Pancreas (tissue), 10 donors: Measurements from ENCODE around the gene SLC5A9. TPM values are rescaled to one million over a fixed set of nuclear protein-coding genes. Genes with fewer than 3 reads are reported as not detected.

Source experiments
- ATAC-seq, 4 donors: fragments of 200-7000 bp; cut with Tn5 transposase; one replicate each; pipeline versions ENCODE4 v1.8.0 to v1.9.1; 2020; ENCODE audit warnings: mild to moderate bottlenecking in 4 of 4, moderate library complexity in 4 of 4
- DNase-seq, 6 donors: peaks; one replicate each; pipeline ENCODE4 v3.0.0-alpha.2; 2020
- FAIRE-seq: peaks from 2 replicates; lab custom pipeline; 2012; peaks lifted over from hg19 to GRCh38; lab: Jason Lieb, UNC
- H3K27ac ChIP-seq, 4 donors: fragments of 200-600 bp; sonication (generic); 1 replicate in 3 of 4; 2 replicates in 1 of 4; pipeline versions ENCODE4 v1.5.0 to v1.8.0; 2020
- H3K27me3 ChIP-seq, 4 donors: fragments of 200-600 bp; one replicate each; pipeline ENCODE4 v1.8.0; 2021
- H3K36me3 ChIP-seq, 3 donors: fragments of 200-600 bp; sonication (generic) in 1 of 3; one replicate each; pipeline versions ENCODE4 v1.5.0 to v1.8.0; 2020 to 2021
- H3K4me1 ChIP-seq, 3 donors: fragments of 200-600 bp; one replicate each; pipeline ENCODE4 v1.8.0; 2021
- H3K4me3 ChIP-seq, 4 donors: fragments of 200-600 bp; sonication (generic) in 2 of 4; one replicate each; pipeline versions ENCODE4 v1.5.0 to v1.8.0; 2020 to 2021
- H3K9me3 ChIP-seq, 4 donors: fragments of 200-600 bp; one replicate each; pipeline ENCODE4 v1.8.0; 2021
- WGBS, 2 donors: extraction: QIAGEN DNeasy Blood & Tissue Kit; methylation state at CpG; one replicate each; pipeline ENCODE4 v1.1.7; 2013; 5-methylcytosine and 5-hydroxymethylcytosine counted together
- intact Hi-C, 3 donors: fragments of 100-400 bp; cut with DNase I; formaldehyde crosslinking; loops; one replicate each; pipeline versions ENCODE4 v1.11.1 to v1.14.2; 2022
- polyA plus RNA-seq, 2 donors: library from polyadenylated mRNA; stranded (reverse); fragments of 200-250 nt; gene quantifications; one replicate each; pipeline ENCODE4 v1.2.3, GENCODE V29; 2013
- total RNA-seq, 6 donors: library from RNA; stranded (reverse); fragmentation: NEBNext Ultra II Directional in 4 of 6; extraction: Animal tissue kit (Norgen Biotek cat#: 25700) in 4 of 6; gene quantifications; one replicate each; pipeline versions ENCODE4 v1.2.1 to v1.2.4, GENCODE V29; 2021 to 2023
- TF ChIP-seq, protein P1 (sequence below), 4 donors: fragments of 200-600 bp; sonication (generic) in 3 of 4; IDR thresholded peaks; one replicate each; pipeline versions ENCODE4 v1.5.0 to v1.8.0; 2021; ENCODE audit warnings: antibody characterized with exemption in 4 of 4
- donor health status: healthy with polysubstance abuse.
- donor health status: DM: no; HTN: no; CAD: no; lungs with moderate emphysema.
- donor health status: DM: no; HTN: no; CAD: no.
- donor health status: control.
- donor health status: control.
- donor health status: Bipolar disorder and iron deficiency.
- donor health status: DM: yes; HTN: yes; CAD: no.
- donor health status: DM: no; HTN: no; CAD: no.
- donor health status: DM: no; HTN: no; CAD: no.
- donor health status: DM: yes; HTN: yes; CAD: no.

Gene SLC5A9
- total and polyA plus RNA-seq, 8 donors, result 1.4 to 20.9 (median 4.6) TPM

DNA sequence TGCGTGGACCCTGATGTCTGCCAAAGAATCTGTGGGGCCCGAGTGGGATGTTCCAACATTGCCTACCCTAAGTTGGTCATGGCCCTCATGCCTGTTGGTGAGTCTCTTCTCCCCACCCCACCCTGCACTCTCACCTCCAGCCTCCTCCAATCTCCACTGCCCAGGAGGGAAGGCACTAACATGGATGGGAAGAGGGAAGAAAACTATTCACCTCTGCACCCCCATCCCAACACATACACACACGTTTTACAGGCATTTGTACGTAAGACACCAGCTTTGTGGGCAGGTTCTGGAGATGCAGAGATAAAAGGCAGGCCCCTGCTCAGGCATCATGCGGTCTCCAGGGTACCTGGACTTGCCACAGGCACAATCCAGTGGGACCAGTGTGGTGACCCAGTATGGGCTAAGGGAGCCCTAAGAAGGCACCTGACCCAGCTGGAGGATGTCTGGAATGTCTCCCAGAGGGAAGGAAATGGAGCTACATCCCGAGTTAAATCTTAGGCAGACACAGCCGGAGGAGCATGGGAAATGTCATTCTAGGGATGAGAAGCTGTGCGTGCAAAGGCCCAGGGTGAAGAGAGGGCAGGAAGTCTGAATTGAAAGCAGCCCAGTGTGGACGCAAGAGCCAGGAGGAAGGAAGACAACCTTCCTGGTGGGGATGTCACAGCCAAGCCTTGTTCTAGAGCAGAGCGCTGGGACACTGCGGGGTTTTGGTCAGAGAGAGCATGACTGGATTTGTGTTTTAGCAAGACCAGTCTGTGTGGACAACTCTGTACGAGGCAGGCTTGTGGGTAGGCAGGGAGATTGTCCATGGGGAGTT is 11.4 kb downstream of the SLC5A9 start:
- Histone ChIP-seq H3K27ac (no peak overlapping the region), H3K4me3 (no peak overlapping the region), H3K4me1 (no peaks in the 10 kb centered on the region), H3K9me3 (no peaks in the 10 kb centered on the region), H3K36me3 (no peaks in the 10 kb centered on the region), H3K27me3 (no peaks in the 10 kb centered on the region)
- ATAC-seq (no peak), FAIRE-seq (no peak), DNase-seq (no peak)
- TF ChIP-seq, protein P1, sequence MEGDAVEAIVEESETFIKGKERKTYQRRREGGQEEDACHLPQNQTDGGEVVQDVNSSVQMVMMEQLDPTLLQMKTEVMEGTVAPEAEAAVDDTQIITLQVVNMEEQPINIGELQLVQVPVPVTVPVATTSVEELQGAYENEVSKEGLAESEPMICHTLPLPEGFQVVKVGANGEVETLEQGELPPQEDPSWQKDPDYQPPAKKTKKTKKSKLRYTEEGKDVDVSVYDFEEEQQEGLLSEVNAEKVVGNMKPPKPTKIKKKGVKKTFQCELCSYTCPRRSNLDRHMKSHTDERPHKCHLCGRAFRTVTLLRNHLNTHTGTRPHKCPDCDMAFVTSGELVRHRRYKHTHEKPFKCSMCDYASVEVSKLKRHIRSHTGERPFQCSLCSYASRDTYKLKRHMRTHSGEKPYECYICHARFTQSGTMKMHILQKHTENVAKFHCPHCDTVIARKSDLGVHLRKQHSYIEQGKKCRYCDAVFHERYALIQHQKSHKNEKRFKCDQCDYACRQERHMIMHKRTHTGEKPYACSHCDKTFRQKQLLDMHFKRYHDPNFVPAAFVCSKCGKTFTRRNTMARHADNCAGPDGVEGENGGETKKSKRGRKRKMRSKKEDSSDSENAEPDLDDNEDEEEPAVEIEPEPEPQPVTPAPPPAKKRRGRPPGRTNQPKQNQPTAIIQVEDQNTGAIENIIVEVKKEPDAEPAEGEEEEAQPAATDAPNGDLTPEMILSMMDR (IDR thresholded peaks at IDR 0.05), result no peak
- WGBS, 2 donors, result 68 to 71% methylated on average over 12 of the region's 12 CpGs
- intact Hi-C loops, result no loop called here

GRCh38 chr1:48235652-48236051 is 13.1 kb downstream of the SLC5A9 start:
- Histone ChIP-seq H3K9me3 (no peaks in the 10 kb centered on the region), H3K27ac (no peak overlapping the region), H3K4me3 (no peak overlapping the region), H3K27me3 (no peaks in the 10 kb centered on the region), H3K4me1 (no peaks in the 10 kb centered on the region), H3K36me3 (no peaks in the 10 kb centered on the region)
- intact Hi-C loops, result no loop called here
- TF ChIP-seq, protein P1 (IDR thresholded peaks at IDR 0.05), result no peak
- FAIRE-seq (no peak), ATAC-seq (no peak), DNase-seq (no peak)
- 79 to 90% methylated on average over 12 to 13 of the region's 13 CpGs for WGBS, 2 donors

- H3K4me1 ChIP-seq, result no peaks in the 10 kb centered on the region
- H3K36me3 ChIP-seq, result no peaks in the 10 kb centered on the region
- DNase-seq, result no peak
- TF ChIP-seq, protein P1 (IDR thresholded peaks at IDR 0.05), result peak; percentile 42 to 58 (median 44)
- H3K4me3 ChIP-seq, result no peak overlapping the region
- H3K27ac ChIP-seq, result no peak overlapping the region
- no peaks in the 10 kb centered on the region for H3K9me3 ChIP-seq
- intact Hi-C loops, result no loop called here
- ATAC-seq, result peak; percentile 48 to 86 (median 81)
- no peak for FAIRE-seq
- 30 to 45% methylated on average over 4 of the region's 4 CpGs for WGBS, 2 donors
- no peaks in the 10 kb centered on the region for H3K27me3 ChIP-seq
These were observed 14.4 kb downstream of the SLC5A9 start for GRCh38 chr1:48236716-48237470.

DNA sequence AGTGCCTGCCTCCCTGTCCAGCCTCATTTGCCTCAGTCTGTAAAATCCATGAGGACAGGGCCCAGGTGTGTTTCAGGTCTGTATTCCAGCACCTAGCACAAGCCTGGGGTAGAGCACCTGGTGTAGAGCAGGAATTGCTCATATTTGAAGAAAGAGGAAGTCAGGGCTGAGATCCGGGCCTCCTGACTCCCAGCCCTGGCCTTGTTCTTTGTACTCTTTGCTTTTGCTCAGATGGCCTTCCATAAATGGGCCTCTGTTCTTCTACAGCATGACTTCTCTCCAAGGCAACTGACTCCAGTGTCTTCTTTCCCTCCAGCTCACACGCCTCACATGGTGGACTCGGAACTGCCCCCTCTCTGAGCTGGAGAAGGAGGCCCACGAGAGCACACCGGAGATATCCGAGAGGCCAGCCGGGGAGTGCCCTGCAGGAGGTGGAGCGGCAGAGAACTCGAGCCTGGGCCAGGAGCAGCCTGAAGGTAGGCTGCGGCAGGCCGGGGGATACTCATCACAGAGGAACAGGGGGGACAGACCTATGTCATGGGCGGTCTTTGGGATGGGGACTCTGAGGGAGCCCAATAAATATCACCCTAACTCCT is 19.7 kb downstream of the SLC5A9 start:
- intact Hi-C loops, result no loop called here
- no peak for ATAC-seq
- H3K36me3 ChIP-seq, result no peaks in the 10 kb centered on the region
- H3K27ac ChIP-seq, result no peak overlapping the region
- H3K4me3 ChIP-seq, result no peak overlapping the region
- no peak for FAIRE-seq
- WGBS, 2 donors, result 81 to 84% methylated on average over 12 of the region's 12 CpGs
- peak in 1 of 6 donors; percentile 38 for DNase-seq
- H3K4me1 ChIP-seq, result peaks cover 0 to 5% (median 0%) of the 10 kb centered on the region in 3 donors
- H3K9me3 ChIP-seq, result no peaks in the 10 kb centered on the region
- TF ChIP-seq, protein P1 (IDR thresholded peaks at IDR 0.05), result no peak
- H3K27me3 ChIP-seq, result no peaks in the 10 kb centered on the region
